Right forelimb (tissue), 1 donor: ENCODE measurements around the gene KCNAB3.
"Not testable (repeated sequence)": the region's sequence is repeated elsewhere in the genome, so short reads cannot be mapped to it uniquely, and the experiment has no call there.

Experiments used
- DNase-seq: peaks from one replicate; pipeline ENCODE4 v3.0.0-alpha.2; 2018

Gene KCNAB3

GRCh38 chr17:7929158-7930023 lies at the start of gene KCNAB3:
Gene KCNAB3 (minus strand): TSS chr17:7929856. CDS start chr17:7929435, 421 bp downstream.
- peak; percentile 84 for DNase-seq

- DNase-seq = no peak
Observed at GRCh38 chr17:7977805-7978204, 48.1 kb upstream of the KCNAB3 start.

GRCh38 chr17:7977039-7977438 lies 47.4 kb upstream of the KCNAB3 start:
- no peak for DNase-seq

DNA sequence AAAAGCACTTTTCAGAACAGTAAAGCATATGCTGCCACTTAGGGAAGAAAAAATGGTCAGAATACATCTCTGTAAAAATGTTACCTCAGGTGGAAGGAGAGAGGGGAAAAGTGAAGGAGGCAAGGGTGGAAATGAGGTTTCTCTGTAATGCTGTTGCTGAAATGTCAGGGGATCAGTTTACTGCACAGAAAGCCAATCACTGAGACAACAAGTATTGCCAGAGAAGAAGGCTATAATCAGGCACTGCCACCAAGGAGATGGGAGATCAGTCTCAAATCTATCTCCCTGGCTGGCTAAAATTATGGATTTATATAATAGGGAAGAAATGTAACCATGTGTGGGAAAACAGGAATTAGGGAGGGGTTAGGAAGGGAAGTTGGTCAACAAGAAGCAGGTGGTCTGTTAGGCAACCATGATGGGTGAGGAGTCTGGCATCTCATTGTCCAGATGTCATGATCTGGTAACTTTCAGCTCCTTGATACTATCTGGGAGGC lies 45.0 kb upstream of the KCNAB3 start:
- no peak for DNase-seq

DNA sequence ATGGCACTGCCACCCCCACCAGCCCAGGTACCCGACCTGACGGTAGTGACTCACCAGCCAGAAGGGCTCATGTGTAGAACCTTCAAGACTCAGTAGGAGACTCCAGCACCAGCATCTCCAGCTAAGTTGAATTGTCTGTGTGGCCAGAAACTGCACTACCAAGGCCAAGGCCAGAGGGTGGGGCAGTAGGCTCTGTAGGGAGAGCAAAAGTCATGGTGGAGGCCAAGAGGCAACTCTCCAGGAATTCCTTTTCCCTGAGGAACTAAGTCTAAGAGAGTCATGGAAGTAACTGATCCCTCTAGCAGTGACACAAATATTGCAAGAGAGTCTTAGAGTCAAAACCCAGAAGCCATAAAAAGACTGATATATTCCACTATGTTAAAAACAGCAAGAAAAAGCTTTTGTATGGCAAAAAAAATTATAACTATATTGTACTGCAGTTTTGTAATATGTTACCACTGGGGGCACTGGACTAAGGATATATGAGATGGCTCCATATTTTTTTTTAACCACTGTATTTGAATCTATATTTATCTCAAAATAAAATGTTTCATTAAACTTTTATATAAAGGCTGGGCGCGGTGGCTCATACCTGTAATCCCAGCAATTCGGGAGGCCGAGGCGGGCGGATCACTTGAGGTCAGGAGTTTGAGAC lies 42.6 kb upstream of the KCNAB3 start:
- DNase-seq = no peak

DNA sequence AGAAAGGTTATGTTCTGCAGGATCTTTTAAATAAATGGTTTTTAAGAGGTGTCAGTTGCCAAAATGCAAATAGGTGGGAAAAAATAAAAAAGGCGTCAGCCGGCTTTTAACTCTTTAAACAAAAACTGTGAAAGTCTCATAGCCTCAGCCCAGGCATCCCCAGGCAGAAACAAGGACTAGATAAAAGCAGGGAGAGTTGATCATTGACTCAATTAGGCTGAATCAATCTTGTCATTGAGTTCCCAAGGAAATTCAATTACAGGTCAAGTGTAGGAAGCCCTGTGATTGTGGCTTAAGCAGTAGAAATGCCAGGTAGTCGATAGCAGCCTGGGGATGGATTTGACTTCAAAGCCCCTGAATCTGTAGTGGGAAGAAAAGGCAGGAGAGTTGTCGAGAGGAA lies 42.0 kb upstream of the KCNAB3 start:
- no peak for DNase-seq

- no peak for DNase-seq
Observed at GRCh38 chr17:7969433-7969832, 39.8 kb upstream of the KCNAB3 start.

DNA sequence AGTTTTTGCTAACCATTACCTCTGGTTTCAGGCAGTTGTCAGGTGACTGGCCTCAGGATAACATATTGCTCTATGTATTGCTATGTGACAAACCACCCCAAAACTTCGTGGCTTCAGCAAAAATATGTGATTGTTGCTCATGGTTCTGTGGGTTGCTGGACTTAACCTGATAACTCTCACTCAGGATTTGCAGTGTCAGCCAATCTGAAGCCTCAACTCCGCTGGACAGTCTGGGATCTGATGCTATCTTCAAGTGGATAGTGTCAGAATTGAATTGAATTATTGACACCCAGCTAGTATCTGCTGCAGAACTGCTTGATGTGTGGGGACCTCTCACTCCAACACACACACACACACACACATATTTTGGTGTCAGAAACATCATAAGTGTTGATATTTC lies 38.1 kb upstream of the KCNAB3 start:
- no peak for DNase-seq

DNA sequence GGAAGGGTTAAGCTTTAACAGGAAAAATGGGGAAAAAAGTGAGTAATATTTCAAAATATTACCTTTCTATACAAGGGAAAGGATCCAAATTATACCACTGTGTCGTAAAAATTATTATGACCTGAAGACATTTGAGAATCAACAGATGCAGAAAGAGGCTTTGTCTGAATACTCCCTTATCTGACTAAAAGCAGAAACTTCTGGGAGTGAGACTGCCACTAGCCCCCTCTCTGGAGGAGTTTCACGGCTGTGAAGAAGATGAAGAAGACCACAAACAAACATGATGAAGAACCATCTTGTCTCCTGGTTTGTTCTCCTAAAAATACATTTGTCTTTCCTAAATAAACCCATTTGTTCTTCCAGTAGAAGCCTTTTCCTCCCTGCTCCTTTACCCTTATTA lies 31.8 kb upstream of the KCNAB3 start:
- DNase-seq = no peak

DNA sequence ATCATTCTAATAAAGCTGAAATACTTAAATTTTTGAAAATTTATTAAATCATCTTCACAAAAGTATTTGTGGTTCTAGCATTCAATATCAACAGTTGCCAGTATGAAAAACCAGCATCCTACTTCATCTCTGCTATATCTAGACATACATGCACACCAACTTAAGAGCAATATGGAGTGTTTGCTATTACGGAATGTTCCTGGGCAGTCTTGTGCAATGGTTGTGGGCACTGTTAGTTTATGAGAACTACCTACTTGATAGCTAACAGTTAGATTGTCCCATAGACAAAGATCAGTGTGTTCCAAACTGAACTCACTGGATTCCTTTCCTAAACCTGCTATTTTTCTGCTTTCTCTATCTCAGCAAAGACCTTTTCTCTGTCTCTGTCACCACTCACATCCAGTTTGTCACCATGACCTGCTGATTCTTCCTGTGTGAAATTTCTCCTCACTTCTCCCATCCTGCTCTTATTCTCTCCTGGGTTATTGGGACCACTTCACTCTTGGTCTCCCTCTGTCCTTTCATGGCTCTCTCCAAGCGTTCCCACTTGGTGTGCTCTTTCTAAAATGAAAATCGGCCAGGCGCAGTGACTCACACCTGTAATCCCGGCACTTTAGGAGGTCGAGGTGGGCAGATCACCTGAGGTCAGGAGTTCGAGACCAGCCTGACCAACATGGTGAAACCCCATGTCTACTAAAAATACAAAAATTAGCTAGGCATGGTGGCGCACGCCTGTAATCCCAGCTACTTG lies 30.0 kb upstream of the KCNAB3 start:
- DNase-seq = no peak

DNA sequence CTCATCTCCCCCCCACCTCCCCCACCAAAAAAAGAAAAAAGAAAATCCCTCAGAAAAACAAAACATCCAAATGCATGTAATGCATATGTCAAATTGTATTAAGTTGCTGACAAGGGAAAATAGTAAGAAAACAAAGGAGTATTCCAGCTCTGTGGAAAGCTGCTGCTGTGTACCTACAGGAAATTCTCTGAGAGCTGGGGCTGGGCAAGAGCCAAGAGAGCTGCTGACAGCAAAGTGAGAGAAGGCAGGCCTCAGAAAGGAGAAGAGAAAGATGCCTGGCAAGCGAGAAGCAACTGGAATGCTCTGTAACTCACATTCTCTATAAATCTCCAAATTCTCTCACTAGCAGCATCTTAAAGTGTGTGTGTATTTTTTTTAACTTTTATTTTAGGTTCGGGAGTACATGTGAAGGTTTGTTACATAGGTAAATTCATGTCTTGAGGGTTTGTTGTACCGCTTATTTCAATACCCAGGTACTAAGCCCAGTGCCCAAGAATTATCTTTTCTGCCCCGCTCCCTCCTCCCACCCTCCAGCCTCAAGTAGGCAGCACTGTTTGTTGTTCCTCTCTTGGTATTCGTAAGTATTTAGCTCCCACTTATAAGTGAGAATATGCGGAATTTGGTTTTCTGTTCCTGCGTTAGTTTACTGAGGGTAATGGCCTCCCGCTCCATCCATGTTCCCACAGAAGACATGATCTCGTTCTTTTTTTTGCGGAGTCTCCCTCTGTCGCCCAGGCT lies 26.7 kb upstream of the KCNAB3 start:
- DNase-seq = peak; percentile 54

DNA sequence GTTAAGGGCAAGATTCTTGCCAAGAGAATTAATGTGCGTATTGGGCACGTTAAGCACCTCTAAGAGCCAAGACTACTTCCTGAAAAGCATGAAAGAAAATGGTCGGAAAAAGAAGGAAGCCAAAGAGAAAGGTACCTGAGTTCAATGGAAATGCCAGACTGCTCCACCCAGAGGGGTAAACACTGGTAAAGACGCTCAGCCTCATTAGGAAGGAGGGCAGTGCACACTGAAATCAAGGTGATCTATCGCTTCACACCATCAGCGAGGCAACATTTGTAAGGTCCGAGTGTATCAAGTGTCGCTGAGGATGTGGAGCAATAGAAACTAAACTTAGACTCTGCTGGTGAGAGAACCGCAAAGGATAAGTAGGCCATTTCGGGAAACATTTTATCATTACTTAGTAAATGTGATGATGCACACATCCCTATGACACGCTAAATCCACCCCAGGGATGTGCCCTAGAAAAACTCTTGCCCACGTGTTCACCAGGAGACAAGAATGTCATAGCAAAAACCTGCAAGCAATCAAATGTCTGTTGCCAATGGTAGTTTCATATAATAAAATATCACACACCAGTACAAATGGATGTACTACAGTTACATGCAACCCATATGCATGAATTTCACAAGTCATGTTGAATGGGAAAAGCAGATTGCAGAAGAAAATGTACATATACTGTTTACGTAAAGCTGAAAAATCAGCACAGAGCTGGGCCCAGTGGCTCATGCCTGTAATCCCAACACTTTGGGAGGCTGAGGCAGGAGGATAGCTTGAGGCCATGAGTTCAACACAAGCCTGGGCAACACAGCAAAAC lies 26.0 kb upstream of the KCNAB3 start:
- no peak for DNase-seq

DNA sequence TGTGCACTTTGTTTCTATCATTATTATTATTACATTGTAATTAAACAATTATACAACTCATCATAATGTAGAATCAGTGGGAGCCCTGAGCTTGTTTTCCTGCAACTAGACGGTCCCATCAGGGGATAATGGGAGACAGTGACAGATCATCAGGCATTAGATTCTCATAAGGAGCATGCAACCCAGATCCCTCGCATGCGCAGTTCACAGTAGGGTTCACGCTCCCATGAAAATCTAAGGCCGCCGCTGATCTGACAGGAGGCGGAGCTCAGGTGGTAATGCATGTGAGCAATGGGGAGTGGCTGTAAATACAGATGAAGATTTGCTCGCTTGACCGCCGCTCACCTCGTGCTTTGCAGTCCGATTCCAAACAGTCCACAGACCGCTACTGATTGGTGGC lies 23.6 kb upstream of the KCNAB3 start:
- DNase-seq = not testable (repeated sequence)

GRCh38 chr17:7951143-7951792 lies 21.6 kb upstream of the KCNAB3 start:
- no peak for DNase-seq

- DNase-seq = no peak
Observed at GRCh38 chr17:7950578-7950977, 20.9 kb upstream of the KCNAB3 start.

DNA sequence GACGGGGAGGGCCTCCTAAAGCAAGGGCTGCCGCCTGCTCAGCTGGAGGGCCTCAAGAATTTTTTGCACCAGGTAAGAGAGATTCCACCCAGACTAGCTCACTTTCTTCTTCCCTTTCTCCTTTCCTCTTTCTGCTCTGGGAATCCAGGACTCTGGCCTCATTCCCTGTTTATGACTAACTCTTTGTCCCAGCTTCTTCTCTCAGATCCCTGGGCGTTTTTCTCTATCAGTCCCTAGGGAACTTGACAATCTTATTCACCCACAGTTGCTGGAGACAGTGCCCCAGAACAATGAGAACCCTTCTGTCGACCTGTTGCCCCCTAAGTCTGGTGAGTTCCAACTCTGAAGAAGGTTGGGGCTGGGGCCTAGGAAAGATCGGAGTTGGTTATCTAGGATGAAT lies 18.0 kb upstream of the KCNAB3 start:
- DNase-seq = no peak

GRCh38 chr17:7946441-7946840 lies 16.8 kb upstream of the KCNAB3 start:
- no peak for DNase-seq

- no peak for DNase-seq
Observed at GRCh38 chr17:7945651-7946050, 16.0 kb upstream of the KCNAB3 start.

- no peak for DNase-seq
Observed at GRCh38 chr17:7944326-7944725, 14.7 kb upstream of the KCNAB3 start.

GRCh38 chr17:7943291-7943690 lies 13.6 kb upstream of the KCNAB3 start:
- DNase-seq = no peak

- no peak for DNase-seq
Observed at GRCh38 chr17:7940743-7941142, 11.1 kb upstream of the KCNAB3 start.
